HS-5 (cell line): ENCODE results near the gene ZNF541.

Experiments used
- DNase-seq: peaks from one replicate; pipeline ENCODE4 v3.0.0-alpha.2; 2012; ENCODE audit warnings: low read depth

Gene ZNF541

DNA sequence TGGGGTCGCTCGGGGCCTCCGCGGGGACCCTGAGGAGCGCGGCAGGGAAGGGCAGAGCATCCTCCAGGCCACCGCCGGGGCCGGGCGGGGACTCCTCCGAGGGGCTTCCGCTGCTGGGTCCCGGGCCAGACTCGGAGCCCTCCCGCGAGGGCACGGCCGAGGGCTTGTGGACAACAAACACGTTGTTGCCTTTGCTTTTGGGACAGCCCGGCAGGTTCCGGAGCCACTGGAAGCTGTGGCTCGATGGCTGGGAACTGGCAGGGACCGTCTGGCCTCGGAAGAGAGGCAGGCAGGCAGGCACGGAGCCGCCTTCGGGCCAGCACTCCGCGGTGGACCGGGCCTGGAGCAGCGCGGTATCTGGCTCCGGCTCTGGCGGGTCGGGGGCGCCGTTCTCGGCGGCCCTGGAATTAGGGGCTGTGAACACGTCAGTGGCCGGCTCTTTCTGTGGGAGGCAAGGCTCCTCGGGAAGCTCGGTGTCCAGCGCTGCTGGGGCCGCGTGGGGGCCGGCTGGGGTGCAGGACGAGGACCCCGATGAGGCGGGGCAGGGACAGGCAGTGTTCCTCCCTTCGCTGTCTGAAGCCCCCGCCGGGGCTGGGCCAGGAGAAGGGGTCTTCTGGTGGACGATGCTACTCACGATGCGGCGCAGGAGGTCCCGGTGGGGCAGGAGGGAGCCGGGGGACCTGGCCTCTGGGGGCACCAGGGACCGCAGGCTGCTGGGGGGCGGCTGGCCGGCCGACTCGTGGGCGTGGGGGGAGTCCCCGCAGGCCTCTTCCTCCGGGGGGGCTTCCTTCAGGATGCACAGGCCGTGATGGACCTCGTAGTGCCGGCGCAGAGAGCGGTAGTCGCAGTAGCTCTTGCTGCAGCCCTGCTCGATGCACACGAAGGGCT lies 27.6 kb downstream of the ZNF541 start:
- DNase-seq = no peak

DNA sequence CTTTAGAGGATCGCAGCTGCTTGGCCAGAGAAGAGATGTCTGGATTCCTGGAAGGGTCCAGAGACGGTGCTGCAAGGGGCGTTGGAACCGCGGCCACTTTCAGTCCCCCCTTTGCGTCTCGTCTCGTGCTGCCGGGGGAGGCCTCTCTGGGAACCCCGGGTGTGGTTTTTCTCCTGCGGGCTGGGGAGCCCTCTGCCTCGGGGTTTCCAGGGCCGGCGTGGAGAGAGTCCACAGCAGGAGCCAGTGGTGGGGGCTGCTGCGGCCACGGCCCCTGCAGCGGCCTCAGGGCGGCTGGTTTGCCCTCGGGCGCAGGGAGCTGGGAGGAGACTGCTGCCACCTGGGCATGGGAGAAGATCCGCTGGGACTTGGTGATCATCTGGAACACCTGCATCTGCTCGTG lies 28.5 kb downstream of the ZNF541 start:
- no peak for DNase-seq

DNA sequence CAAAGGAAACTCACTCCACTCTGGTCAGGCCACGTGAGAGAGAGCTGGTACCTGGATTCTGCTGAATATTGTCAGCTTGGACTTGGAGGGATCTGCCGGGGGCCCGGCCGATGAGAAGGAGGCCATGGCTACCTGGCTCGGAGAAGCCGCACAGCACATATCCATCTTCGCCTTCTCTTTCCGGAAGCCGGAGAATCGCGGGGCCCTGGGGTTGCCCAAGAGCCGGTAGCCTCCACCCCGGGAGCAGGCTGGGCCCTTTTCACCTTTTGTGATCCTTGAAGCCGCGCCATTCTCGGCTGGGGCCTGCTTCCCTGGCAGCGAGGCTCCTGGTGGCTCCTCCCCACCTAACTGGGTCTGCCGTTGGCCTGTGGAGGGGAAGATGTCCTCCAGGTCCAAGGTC lies 28.9 kb downstream of the ZNF541 start:
- no peak for DNase-seq

DNA sequence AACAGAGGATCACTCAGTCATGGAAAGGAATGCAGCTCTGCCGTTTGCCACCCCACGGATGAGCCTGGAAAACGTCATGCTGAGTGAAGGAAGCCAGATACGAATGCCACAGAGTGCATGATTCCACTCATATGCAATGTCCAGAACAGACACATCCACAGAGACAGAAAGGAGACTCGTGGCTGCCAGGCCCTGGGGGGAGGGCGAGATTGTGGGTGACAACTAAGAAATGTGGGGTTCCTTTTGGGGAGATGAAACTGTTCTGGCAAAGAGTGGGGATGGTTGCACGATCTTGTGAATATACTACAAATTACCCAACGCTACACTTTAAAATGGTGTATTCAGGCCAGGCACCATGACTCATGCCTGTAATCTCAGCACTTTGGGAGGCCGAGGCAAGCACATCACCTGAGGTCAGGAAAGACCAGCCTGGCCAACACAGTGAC lies 30.9 kb downstream of the ZNF541 start:
- no peak for DNase-seq

DNA sequence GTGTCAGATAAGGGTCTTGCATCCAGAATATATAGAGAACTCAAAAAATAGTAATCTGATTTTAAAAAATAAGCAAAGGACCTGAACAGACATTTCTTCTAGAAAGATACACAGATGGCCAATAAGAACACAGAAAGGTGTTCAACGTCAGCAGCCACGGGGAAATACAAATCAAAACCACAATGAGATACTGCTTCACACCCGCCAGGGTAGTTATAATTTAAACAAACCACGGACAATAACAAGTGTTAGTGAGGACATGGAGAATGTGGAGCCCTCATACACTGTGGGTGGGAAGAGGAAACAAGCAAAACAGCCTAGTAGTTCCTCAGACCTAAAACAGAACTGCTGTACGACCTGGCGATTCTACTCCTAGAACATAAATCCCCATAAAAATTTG lies 31.4 kb downstream of the ZNF541 start:
- DNase-seq = no peak

DNA sequence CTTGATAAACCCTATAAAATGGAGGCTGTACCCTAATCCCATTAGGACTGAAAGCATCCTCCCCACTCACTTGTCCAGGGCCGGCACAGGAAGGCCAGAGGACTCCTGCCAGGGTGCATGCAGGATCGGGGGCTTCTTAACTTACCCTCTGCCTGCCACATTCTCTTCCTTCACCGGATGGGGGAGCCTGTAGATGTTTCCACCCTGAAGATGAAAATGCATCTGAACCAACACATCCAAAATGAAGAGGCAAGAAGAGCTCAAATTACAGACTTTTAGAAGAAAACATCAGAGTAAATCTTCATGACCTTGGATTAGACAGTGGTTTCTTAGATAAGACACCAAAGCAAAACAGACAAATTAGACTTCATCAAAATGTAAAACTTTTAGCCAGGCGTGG lies 32.2 kb downstream of the ZNF541 start:
- DNase-seq = no peak

DNA sequence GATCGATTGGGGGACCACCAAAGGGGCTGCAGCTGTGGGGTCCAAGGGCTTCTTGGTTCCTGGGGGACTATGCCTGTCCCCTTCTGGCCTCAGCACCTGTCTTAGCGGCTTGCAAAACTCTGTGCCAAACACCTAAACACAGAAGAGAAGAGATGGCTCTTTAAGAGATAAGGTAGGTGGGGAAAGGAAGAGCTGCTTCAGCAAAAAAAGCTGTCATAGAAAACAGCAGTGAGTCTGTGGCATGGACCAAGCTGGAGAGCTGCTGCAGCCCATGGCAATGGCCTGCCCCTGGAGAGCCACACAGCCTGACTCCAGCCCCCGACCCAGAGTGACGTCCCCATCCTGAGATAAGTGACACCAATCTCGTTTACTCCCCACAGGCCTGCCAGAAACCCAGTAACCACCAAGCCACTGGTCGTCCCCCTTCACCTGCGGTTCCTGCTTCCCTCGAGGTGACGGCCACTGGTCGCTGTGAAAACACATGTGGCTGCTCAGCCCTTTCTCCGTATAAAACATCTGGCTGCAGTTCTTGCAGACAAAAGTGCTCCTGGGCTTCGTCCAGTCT lies 33.1 kb downstream of the ZNF541 start:
- DNase-seq = no peak

DNA sequence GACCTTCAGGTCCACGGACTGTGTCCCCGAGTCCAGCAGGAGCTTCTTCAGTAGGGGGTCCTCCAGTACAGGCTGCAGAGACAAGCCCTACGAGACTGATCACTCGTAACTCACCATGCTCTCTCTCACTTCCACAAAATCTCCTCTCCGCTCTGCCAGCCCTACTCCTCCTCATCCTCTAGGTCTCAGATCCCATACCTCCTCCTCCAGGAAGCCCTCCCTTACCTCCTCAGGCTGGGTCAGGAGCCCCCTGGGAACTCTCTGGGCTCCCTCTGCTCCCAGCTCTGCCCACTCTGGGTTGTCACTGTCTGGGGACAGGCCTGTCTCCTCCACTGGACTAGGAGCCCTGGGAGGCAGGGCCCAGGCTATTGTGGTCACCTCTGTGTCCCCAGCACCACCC lies 34.1 kb downstream of the ZNF541 start:
- DNase-seq = no peak

DNA sequence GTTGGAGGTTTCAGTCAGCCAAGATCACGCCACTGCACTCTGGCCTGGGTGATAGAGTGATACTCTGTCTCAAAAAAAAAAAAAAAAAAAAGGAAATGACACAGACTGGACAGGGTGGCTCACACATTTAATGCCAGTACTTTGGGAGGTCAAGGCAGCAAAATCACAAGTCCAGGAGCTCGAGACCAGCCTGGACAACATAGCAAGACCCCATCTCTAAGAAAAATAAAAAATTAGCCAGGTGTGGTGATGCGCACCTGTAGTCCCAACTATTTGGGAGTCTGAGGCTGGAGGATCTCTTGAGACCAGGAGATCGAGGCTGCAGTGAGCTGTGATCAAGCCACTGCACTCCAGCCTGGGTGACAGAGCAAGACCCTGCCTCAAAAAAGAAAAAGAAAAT lies 35.5 kb downstream of the ZNF541 start:
- DNase-seq = no peak

DNA sequence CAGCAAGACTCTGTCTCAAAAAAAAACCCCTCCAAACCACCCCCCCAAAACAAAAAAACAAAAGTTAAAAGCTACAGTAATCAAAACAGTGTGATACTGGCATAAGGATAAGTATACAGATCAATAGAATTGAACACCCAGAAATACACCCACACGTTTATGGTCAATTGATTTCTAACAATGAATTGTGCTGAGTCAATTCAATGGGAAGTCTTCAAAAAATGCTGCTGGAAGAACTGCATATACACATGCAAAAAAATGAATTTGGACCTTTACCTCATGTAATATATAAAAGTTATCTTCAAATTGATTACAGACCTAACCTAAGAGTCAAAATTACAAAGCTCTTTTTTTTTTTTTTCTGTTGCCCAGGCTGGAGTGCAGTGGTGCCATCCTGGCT lies 38.3 kb downstream of the ZNF541 start:
- no peak for DNase-seq

DNA sequence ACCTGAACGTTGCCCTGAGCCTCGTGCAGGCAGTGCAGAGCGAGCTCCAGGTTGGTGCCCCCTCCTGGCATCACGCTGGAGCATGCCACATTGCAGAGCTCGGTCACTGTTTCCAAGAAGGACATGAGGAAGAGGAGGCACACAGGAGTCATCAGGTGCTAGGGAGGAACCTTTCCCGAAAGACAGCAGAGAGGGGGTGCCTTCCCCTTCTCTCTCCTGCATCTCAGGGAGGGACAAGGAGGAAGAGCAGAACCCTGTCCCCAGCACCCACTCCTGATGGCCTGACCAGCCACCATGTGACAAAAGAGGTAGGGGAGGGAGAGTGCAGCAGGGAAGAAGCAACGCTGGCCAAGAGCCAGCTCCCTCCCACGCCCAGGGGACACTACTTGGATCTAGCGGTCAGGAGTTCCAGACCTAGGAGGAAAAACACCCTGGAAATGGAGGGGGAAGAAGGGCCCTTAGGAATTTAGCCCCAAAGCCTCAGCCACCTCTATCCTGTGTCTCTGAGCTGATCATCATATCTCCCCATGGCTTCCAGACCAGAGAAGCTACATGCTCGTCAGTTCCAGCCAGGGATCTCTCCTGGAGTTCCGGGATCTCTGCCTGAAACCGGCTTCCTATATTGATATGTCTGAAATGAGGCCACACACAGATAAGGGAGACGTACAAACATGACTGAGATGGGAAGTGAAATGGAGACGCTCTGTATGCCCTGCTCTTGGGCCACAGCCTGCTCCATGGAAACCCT lies 41.1 kb downstream of the ZNF541 start:
- no peak for DNase-seq

DNA sequence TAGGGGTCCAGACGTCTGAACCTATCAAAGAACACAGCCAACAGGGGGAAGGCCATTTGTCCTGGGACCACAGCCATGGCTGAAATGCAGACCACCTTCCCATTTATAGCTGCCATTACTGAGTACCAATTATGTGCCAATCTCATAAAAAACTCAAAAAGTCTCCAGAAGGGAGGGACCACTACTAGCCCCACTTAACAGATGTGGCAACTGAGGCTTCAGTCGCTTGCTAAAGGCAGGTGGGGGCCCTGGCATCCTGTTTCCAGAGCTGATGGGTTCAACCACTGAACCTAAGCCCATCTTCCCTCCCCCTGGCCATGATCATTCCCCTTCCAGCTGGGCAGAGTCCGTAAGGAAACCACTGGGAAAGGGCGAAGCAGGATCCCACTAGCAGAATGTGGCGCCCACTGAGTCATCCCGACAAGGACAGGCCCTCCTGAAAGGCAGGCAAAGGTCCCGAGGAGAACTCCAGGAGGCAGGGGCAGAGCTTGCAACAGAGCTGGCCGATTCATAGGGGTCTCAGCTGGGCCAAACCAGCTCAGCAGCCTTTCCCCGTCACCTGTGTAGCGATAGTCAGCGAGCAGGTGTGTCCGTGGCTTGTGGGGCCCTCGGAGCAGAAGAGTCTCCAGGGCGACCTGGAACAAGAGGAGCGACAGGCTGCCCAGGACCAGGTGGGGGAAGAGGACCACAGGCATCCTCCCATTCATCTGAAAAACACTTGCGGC lies 43.8 kb downstream of the ZNF541 start:
- DNase-seq = no peak

DNA sequence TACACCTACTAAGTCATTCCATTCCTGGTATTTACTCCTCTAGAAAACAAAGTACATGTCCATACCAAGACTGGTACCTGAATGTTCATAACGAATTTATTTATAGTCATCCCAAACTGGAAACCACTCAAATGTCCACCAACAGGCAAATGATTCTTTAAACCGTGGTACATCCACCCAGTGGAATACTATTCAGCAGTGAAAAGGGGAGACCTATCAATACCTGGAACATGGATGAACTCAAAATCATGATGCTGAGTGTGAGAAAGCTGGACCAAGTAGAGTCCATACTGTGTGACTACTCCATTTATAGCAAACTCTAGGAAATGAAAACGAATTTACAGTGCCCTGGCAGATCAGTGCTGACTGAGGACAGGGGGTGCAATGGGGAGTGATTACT lies 46.1 kb downstream of the ZNF541 start:
- no peak for DNase-seq

DNA sequence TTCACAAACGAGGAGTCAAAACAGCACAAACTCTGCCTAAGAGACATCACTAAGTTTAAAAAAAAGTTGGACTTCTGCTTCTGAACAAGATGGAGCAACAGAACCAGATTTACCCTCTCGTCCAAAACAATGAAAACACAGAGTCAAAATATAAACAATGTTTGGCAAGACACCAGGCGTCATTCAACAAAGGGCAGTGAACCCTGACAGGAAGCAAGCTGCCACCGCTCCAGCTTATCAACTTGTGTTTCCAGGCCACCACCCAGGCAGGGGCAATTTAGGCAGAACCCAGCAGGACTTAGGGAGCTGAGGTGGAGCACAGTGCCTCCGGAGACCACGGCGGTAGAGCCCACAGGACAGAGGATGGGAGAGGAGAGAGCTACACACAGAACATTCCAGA lies 49.5 kb downstream of the ZNF541 start:
- no peak for DNase-seq
